ENCODE measurements around the gene KCNQ4.

DNA sequence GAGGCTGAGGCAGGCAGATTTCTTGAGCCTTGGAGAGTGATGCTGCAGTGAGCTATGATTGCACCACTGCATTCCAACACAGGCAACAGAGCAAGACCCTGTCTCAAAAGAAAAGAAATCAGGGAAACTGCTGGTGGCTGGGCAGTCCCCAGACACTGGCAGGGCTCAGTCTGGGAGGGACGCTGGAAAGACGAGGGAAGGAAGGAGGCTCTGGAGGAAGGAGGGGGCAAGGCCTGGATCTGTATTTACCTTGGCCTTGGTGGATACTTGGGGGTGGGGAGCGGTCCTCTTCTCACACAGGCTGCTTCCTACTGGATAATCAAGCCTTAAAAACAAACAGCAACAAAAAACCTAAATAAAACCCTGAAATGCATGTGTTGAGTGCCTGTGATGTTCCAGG, 24.4 kb downstream of the KCNQ4 start:
- TF ChIP-seq POLR2A (IDR thresholded peaks at IDR 0.05; ENCODE audit: low read length) (no peak), GATA1 (IDR thresholded peaks at IDR 0.05; ENCODE audit: low read depth, low read length) (no peak)
